Measurements from ENCODE around the gene ZNF446.
"Not testable (repeated sequence)": the region's sequence is repeated elsewhere in the genome, so short reads cannot be mapped to it uniquely, and the experiment has no call there.

The ZNF446 gene

DNA sequence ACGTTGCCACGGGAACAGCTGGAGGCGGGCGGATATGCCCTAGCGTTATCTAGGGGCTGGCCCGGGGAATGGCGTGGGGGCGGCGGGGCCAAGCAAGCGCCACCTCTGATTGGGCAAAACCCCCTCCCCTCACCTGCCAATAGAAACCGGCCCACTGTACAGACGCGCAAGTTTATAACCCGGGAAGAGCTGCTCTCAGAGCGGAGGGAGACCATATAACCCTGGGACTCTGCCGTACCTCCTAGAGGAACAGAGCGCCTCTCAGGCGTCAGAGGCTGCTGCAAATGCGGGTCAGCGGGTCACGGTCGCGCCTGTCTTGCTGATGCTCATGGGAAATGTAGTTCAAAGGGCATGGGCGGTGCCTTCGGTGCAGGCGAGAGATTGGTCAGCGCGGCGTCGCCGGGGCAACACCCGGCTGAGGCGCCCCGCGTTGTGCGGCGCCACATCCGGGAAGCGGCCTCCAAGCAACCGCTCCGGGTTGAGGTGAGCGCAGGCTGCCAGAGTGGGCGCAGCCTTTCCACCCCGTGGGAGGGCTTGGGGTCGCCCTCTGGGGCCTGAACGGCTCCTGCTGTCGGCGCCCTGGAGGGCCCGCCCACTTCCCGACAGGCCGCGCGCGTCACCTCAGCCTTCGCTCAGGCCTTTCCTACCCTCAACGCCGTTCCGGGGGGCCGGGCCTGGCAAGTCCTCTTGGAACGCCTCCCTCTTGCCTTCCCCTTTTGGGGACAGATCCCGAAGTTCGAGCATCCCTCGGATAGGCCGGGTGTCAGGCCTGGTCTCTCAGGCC lies at the start of gene ZNF446:
Gene ZNF446, plus strand, starts transcription at position 639 of the 784 bp plus-strand sequence. CDS start 867 bp downstream, outside the sequence.
- DNase-seq (ENCODE audit: low read depth, low spot score): peak; percentile 89

DNA sequence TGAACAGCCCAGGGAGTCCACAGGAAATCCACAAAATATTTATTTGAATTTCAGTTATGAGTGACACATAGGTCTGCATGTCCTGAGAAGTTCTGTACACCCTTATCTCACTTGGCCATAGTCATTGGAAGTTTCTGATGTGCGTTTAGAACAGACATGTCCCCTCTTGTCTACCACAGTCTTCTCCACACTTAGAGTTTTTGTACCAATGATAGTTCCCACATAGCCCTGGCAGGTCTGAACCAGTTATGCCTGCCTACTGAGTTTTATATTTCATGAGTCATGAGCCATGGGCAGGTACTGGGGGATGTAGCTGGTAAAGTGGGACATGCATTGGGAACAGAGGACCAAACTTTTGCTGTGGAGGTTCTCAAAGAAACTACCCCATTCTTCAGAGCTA lies 47.5 kb upstream of the ZNF446 start:
- no peak for DNase-seq (ENCODE audit: low read depth, low spot score)

DNA sequence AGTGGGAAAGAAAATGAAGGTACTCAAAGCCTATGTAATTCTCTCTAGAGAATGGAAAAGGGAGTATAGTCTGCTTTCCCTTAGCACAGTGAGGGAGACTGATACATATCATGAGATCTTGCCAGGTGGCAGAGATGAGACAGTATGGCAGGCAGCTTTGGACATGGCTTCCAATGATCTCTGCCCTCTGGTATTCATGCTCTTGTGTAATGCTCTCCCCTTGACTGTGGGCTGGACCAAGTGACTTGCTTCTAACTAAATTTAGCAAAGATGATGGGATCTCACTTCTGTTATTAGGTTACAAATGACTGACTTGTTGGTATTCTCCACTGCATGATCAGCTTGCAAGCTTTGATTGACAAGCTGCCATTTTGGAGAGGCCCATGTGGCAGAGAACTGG lies 46.4 kb upstream of the ZNF446 start:
- DNase-seq (ENCODE audit: low read depth, low spot score): no peak

DNA sequence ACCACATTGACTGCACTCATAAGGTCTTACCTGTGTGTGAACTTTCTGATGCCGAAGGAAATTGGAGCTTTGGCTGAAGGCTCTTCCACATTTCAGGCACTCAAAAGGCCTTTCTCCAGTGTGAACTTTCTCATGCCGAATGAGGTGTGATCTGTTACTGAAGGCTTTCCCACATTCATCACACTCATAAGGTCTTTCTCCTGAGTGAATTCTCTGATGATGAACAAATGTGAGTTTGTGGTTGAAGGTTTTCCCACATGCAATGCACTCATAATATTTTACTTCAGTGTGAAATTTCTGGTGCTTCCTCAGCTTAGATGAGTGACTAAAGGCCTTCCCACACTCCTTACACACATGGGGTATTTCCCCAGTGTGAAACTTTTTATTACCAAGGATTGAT lies 41.9 kb upstream of the ZNF446 start:
- no peak for DNase-seq (ENCODE audit: low read depth, low spot score)

DNA sequence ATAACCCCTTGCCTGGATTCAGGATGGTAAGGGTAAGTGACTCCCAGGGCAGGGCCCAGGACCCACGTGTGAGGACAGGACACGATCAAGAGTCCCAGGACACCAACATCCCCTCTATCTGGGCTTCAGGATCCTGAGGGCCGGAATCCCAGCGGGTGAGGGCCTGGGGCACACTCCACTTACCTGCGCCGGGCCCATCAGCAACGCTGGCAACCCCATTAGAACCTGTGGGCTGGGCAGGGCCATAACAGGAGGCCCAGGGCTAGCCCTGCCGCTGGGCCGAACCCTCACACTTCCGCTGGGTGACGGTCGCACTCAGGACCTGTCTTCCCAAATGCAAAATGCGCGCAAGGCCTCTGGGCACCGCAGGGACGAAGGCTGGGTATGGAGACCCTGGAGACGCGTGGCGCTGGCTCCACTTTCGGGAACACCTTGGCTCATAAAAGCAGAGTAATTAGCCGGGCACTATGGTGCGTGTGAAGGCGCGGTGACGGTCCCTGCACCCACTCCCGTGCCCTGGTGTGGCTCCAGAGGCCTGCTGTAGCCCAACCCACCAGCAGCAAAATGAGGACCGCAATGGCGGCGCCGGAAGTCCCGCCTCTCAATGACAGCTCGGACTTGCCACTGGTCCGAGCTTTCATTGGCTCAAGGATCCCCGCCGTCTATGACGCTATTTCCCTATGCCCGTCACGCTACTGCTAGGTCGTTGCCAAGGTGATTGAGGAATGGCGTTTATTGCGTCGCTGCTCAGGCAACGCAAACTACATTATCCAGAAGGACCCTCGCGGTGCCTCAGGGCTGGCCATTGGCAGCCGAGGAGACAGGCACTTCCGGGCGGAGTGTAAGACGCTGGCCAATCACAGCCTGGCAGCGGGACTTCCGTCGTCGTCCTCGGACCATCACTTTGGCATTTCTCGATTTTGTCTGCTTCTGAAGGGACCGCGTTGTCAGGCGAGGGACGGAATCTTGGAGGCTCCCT lies 36.3 kb upstream of the ZNF446 start, which contains the start of gene ZNF132:
Gene ZNF132, minus strand, starts transcription at position 578 of the 979 bp plus-strand sequence. Its CDS starts 332 bp downstream, at position 246.
- peak; percentile 100 for DNase-seq (ENCODE audit: low read depth, low spot score)

DNA sequence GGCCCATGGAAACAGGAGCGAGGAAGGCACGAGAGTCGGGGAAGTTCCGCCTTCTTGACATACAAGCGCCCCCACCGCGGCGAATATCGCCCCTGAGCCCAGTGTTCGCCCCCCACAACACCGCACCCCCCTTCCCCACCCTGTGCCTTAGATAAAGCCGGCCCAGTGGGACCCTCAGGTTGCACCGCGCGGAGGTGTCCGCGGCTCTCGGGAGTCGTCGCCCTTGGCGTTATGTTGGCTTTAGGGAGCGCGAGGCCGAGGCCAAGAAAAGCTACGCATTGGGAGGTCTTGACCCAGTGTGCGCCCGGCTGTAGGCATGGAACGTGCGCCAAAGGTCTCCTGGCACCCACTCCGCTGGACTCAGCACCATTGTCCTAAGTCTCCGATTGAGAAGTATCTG lies 35.6 kb upstream of the ZNF446 start:
- DNase-seq (ENCODE audit: low read depth, low spot score): no peak

DNA sequence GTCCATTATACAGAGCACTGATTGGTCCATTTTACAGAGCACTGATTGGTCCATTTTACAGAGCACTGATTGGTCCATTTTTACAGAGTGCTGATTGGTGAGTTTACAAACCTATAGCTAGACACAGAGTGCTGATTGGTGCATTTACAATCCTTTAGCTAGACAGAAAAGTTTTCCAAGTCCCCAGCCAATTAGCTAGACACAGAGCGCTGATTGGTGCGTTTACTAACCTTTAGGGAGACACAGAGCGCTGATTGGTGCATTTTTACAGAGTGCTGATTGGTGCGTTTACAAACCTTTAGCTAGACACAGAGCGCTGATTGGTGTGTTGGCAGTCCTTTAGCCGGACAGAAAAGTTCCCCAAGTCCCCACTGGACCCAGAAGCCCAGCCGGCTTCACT lies 33.2 kb upstream of the ZNF446 start:
- DNase-seq (ENCODE audit: low read depth, low spot score): not testable (repeated sequence)

DNA sequence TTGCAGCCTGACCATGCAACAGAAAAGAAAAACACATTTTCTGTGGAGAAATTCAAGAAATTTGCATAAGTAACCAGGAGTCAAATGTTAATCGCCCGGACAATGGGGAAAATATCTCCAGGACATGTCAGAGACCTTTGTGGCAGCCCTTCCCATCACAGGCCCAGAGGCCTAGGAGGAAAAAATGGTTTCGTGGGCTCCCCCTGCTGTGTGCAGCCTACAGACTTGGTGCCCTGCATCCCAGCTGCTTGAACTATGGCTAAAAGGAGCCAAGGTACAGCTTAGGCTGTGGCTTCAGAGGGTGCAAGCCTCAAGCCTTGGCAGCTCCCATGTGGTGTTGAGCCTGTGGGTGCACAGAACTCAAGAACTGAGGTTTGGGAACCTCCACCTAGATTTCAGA lies 27.3 kb upstream of the ZNF446 start:
- DNase-seq (ENCODE audit: low read depth, low spot score): not testable (repeated sequence)

DNA sequence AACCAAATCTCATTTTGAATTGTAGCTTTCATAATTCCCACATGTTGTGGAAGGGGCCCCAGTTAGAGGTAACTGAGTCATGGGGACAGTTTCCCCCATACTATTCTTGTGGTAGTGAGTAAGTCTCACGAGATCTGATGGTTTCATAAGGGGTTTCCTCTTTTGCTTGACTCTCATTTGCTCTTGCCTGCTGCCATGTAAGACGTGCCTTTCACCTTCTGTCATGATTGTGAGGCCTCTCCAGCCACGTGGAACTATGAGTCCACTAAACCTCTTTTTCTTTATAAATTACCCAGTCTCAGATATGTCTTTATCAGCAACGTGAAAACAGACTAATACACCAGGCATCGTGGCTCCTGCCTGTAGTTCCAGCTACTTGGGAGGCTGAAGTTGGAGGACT lies 26.2 kb upstream of the ZNF446 start:
- not testable (repeated sequence) for DNase-seq (ENCODE audit: low read depth, low spot score)

DNA sequence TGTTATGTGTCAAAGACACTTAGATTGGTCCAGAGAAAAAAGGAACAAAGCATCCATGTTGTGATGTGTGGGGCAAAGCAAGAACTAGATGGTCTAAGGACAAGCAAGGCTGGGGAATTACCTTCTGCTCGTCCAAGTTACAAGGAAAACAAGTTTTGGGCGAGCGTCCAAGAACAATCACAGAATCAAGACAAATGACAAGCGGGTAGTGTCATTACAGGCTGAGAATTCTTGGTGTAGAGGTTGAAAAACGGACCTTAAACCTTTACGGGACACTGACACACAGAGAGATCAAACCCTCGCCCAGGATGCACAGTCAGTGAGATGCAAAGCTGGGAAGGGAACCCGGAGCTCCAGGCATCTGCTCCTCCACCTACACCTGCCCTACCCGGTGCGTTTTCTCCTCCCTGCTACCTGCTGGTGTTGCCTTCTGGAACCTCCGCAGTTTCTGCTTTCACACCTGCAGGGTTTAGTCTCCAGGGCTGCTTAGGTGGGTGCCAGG lies 25.2 kb upstream of the ZNF446 start:
- DNase-seq (ENCODE audit: low read depth, low spot score): no peak

DNA sequence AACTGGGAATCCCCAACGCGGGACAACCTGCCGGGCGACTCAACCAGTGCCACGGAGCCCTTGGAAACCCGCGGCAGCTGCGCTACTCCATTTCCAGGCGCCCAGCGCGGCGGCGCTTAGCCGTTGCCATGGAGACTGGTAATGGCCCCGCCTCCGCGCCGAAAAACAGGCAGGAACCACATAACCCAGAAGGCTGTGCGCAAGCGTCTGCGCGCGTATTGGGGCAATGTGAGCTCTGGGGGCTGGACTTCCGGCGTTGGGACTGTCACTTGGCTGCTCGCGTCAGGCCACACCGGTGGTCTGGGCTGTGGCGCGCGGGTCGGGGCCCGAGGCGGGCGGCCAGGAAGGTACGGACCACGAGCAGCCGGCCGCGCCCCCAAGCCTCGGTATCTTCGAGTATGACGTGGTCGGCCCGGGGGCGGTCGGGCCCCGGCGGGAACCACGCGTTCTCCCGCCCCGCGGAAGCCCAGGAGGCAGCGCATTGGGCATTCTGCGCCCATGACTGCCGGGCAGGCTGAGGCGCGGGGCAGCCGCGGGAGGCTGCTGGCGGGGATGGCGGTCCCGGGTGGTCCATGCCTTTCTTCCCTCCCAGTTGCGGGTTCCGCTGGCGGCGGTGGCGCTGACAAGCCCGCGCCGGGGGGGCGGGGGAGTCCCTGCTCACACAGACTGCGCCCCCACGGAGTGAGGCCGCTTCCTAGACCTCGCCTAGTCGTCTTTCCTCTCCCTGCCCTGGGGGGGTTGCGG lies 24.6 kb upstream of the ZNF446 start, which contains the start of gene ZNF324B:
Gene ZNF324B, plus strand, starts transcription at position 265 of the 744 bp plus-strand sequence. CDS start 2,080 bp downstream, outside the sequence.
- DNase-seq (ENCODE audit: low read depth, low spot score): peak; percentile 76

DNA sequence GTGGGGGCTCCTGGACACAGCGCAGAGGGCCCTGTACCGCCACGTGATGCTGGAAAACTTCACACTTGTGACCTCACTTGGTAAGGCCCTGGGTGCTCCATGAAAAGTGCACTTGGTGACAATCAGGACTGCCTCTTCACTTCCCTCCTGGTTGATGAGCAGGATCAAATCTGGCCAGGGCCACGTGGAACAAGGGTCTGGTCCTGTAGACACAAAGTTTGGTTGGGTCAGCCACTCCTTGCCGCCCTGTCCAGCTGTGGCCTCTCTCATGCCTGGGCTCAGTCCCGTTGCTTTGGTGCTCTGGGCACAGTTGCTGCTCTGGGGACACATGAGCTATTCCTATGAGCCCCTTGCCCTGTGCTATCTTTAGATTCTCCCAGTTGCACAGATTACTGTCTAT lies 22.4 kb upstream of the ZNF446 start:
- DNase-seq (ENCODE audit: low read depth, low spot score): no peak

DNA sequence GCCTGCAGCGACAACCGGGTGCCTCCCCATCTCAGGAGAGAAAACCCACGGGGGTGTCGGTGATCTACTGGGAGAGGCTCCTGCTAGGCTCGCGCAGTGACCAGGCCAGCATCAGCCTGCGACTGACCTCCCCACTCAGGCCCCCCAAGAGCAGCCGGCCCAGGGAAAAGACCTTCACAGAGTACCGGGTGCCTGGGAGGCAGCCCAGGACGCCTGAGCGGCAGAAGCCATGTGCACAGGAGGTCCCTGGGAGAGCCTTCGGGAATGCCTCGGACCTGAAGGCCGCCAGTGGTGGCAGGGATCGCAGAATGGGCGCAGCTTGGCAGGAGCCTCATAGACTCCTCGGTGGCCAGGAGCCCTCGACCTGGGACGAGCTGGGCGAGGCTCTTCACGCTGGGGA lies 20.8 kb upstream of the ZNF446 start:
- DNase-seq (ENCODE audit: low read depth, low spot score): no peak

DNA sequence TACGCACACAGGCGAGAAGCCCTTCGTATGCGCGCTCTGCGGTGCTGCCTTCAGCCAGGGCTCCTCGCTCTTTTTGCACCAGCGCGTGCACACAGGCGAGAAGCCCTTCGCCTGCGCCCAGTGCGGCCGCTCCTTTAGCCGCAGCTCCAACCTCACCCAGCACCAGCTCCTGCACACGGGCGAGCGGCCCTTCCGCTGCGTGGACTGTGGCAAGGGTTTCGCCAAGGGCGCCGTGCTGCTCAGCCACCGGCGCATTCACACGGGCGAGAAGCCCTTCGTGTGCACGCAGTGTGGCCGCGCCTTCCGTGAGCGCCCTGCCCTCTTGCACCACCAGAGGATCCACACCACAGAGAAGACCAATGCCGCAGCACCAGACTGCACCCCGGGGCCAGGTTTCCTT lies 20.0 kb upstream of the ZNF446 start:
- DNase-seq (ENCODE audit: low read depth, low spot score): no peak

DNA sequence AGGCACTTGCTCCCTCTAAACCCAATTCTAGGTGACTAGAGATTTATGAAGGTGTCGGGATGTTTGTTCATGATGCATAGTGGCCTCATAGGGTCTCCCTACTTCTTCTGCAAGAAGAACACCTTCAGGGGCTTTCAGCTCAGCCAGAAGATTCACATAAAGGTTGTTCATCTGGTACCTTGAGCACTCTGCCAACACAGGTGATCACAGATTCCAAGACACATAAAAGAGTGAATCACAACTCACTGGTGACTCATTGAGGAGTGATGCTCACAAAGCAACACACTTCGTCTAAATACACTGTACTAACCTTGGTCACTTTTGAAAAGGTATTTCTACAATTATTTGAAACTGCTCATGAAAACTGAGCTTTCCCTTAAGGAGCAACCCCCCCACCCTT lies 16.1 kb upstream of the ZNF446 start:
- no peak for DNase-seq (ENCODE audit: low read depth, low spot score)

DNA sequence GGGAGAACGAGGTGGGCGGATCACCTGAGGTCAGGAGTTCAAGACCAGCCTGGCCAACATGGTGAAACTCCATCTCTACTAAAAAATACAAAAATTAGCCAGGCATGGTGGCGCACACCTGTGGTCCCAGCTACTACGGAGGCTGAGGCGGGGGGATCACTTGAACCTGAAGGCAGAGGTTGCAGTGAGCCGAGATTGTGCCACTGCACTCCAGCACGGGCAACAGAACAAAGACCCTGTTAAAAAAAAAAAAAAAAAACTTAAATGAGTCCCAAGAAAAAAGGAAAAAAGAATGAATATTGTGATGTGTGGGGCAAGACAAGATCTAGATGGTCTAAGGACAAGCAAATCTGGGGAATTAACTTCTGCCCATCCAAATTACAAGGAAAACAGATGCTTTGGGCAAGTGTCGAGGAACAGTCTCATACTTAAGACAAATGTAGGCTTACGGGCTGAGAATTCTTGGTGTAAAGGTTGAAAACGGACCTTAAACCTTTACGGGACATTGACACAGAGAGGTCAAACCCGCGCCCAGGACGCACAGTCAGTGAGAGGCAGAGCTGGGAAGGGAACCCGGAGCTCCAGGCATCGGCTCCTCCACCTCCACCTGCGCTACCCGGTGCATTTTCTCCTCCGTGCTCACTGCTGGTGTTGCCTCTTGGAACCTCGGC lies 9.9 kb upstream of the ZNF446 start:
- no peak for DNase-seq (ENCODE audit: low read depth, low spot score)

DNA sequence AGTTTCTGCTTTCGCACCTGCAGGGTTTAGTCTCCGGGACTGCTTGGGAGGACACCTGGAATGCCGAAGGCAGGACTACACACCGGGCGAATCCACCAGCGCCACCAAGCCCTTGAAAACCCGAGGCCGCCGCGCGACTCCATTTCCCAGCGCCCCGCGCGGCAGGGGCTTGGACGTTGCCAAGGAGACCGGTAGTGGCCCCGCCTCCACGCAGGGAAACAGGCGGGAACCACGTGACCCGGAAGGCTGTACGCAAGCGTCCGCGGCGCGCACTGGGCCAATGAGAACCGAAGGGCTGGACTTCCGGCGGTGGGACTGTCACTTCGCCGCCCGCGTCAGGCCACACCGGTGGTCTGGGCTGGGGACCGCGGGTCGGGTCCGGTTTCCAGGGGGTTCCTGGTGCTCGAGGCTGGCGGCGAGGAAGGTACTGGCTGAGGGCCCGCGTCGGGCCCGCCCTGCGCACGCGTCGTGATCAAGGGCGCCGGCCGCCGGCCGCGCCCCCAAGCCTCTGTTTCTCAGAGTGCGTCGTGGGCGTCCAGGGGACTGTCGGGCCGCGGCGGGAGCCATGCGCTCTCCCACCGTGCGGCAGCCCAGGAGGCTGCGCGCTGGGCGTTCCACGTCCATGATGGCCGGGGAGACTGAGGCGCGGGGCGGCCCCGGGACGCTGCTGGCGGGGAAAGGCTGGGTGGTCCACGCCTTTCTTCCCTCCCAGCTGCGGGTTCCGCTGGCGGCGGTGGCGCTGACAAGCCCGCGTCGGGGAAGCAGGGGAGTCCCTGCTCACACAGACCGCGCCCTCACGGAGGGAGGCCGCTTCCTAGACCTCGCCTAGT lies 9.2 kb upstream of the ZNF446 start, which contains the start of gene ZNF324:
Gene ZNF324, plus strand, starts transcription at position 321 of the 830 bp plus-strand sequence. CDS start 2,106 bp downstream, outside the sequence.
- DNase-seq (ENCODE audit: low read depth, low spot score): peak; percentile 85

DNA sequence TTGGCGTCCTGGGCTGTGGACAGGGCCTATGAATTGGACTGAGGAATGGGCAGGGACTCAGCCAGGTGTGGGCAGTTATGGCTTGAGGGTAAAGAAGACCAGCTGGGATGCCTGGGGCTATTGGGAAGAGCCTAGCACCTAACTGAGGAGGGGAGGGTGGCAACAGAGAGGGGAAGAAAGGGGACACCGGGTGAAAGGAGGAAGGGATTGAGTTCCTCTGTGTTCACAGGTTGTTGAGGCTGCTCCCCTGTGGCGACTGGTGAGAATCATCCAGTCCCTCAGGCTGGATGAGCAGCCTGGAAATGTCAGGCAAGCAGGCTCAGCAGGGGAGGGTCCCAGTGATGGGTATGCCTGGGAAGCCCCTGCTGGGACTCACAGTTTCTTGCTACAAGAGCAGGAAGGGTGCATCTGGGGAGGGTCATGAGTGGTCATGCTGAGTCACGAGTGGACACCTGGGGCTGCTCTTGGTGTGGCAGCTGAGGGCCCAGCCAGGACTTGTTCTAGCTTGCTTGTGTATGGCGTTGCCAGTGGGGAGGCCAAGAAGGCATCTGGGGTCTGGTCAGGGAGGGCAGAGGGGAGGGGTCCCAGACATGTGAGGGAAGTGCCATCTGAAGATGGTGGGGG lies 7.8 kb upstream of the ZNF446 start:
- DNase-seq (ENCODE audit: low read depth, low spot score): no peak
